Fibroblast of lung (primary cell): ENCODE data around the gene TENM4.

Experiments
- CTCF ChIP-seq, 2 donors: IDR thresholded peaks in 1 of 2; conservative IDR thresholded peaks in 1 of 2; 1 replicate in 1 of 2; 2 replicates in 1 of 2; pipeline ENCODE4 v1.5.1; 2011 to 2012; ENCODE audit warnings: low read length in 2 of 2, control low read depth in 1 of 2, inconsistent platforms in 1 of 2, low read depth in 1 of 2, mild to moderate bottlenecking in 1 of 2
- EZH2 ChIP-seq: IDR thresholded peaks from 2 replicates; pipeline ENCODE4 v1.5.1; 2012; ENCODE audit warnings: low read length, control low read depth, mild to moderate bottlenecking; ENCODE audit errors: missing control alignments

GRCh38 chr11:79456501-79456900 lies 15.7 kb upstream of the TENM4 start:
- TF ChIP-seq CTCF (conservative IDR thresholded peaks at IDR 0.05 in 1 of 2, IDR thresholded peaks at IDR 0.05 in 1 of 2; ENCODE audit: low read depth in 1 of 2, low read length in 2 of 2) (no peak), EZH2 (no peak)
